SK-N-SH treated with all-trans-retinoic acid at 6 μM for 48 hours (cell line): ENCODE data around the gene NCF2.

Experiments used
- ATAC-seq: fragments of 200-7000 bp; cut with Tn5 transposase; 3 replicates; pipeline ENCODE4 v1.9.1; 2020; ENCODE audit warnings: mild to moderate bottlenecking, moderate library complexity
- ARNTL ChIP-seq: fragments of 450-650 bp; formaldehyde crosslinking; IDR thresholded peaks from 2 replicates; pipeline ENCODE4 v1.5.0; 2020; ENCODE audit warnings: low read depth, mild to moderate bottlenecking, moderate library complexity, borderline replicate concordance
- BACH2 ChIP-seq: fragments of 250-450 bp; sonication (Bioruptor Pico); IDR thresholded peaks from 2 replicates; pipeline ENCODE4 v1.9.0; 2021; ENCODE audit warnings: mild to moderate bottlenecking, borderline replicate concordance
- ESRRG ChIP-seq: fragments of 250-450 bp; sonication (Bioruptor Pico); IDR thresholded peaks from 2 replicates; pipeline ENCODE4 v1.6.1; 2021; ENCODE audit warnings: mild to moderate bottlenecking
- GLIS3 ChIP-seq: fragments of 250-450 bp; sonication (Bioruptor Pico); IDR thresholded peaks from 2 replicates; pipeline ENCODE4 v1.5.0; 2020; ENCODE audit warnings: mild to moderate bottlenecking, moderate library complexity
- ISL1 ChIP-seq: fragments of 250-450 bp; sonication (Bioruptor Pico); IDR thresholded peaks from 2 replicates; pipeline ENCODE4 v2.1.2; 2022; ENCODE audit warnings: mild to moderate bottlenecking, moderate library complexity
- OSR1 ChIP-seq: fragments of 250-450 bp; sonication (Bioruptor Pico); IDR thresholded peaks from 2 replicates; pipeline ENCODE4 v1.8.0; 2022; ENCODE audit warnings: moderate library complexity, mild to moderate bottlenecking, inconsistent platforms
- POU6F1 ChIP-seq: fragments of 250-450 bp; sonication (Bioruptor Pico); IDR thresholded peaks from 2 replicates; pipeline ENCODE4 v1.8.0; 2021; ENCODE audit warnings: low read depth, mild to moderate bottlenecking, moderate library complexity, borderline replicate concordance
- PPARA ChIP-seq: fragments of 250-450 bp; sonication (Bioruptor Pico); IDR thresholded peaks from 2 replicates; pipeline ENCODE4 v1.5.0; 2020; ENCODE audit warnings: mild to moderate bottlenecking, borderline replicate concordance
- RARB ChIP-seq: fragments of 250-450 bp; sonication (Bioruptor Pico); IDR thresholded peaks from 2 replicates; pipeline ENCODE4 v1.8.0; 2021; ENCODE audit warnings: mild to moderate bottlenecking, moderate library complexity
- SNAI2 ChIP-seq: fragments of 250-450 bp; sonication (Bioruptor Pico); IDR thresholded peaks from 2 replicates; pipeline ENCODE4 v1.5.0; 2020; ENCODE audit warnings: mild to moderate bottlenecking, moderate library complexity
- TCF4 ChIP-seq: fragments of 250-450 bp; sonication (Bioruptor Pico); IDR thresholded peaks from 2 replicates; pipeline ENCODE4 v1.8.0; 2021; ENCODE audit warnings: mild to moderate bottlenecking, moderate library complexity, borderline replicate concordance
- TOX ChIP-seq: fragments of 250-450 bp; sonication (Bioruptor Pico); IDR thresholded peaks from 2 replicates; pipeline ENCODE4 v1.8.0; 2021; ENCODE audit warnings: mild to moderate bottlenecking, moderate library complexity, borderline replicate concordance
- ZC3H10 ChIP-seq: fragments of 250-450 bp; sonication (Bioruptor Pico); IDR thresholded peaks from 2 replicates; pipeline ENCODE4 v1.5.1; 2021; ENCODE audit warnings: mild to moderate bottlenecking, moderate library complexity
- ZFP3 ChIP-seq: fragments of 250-450 bp; sonication (Bioruptor Pico); IDR thresholded peaks from 2 replicates; pipeline ENCODE4 v1.5.0; 2020; ENCODE audit warnings: mild to moderate bottlenecking, moderate library complexity
- ZNF565 ChIP-seq: fragments of 450-650 bp; formaldehyde crosslinking; conservative IDR thresholded peaks from 2 replicates; pipeline ENCODE4 v1.5.0; 2020; ENCODE audit warnings: low read depth, mild to moderate bottlenecking, moderate library complexity
- ZNF70 ChIP-seq: fragments of 450-650 bp; formaldehyde crosslinking; IDR thresholded peaks from 2 replicates; pipeline ENCODE4 v1.5.0; 2020; ENCODE audit warnings: mild to moderate bottlenecking, moderate library complexity
- ZNF8 ChIP-seq: fragments of 450-650 bp; formaldehyde crosslinking; IDR thresholded peaks from 2 replicates; pipeline ENCODE4 v1.5.0; 2020; ENCODE audit warnings: mild to moderate bottlenecking, moderate library complexity
- TF ChIP-seq, protein P1 (sequence below): fragments of 250-450 bp; sonication (Bioruptor Pico); IDR thresholded peaks from 2 replicates; pipeline ENCODE4 v1.5.0; 2020; ENCODE audit warnings: mild to moderate bottlenecking, moderate library complexity
- TF ChIP-seq, protein P2 (sequence below): fragments of 250-450 bp; sonication (Bioruptor Pico); IDR thresholded peaks from 2 replicates; pipeline ENCODE4 v1.8.0; 2020; ENCODE audit warnings: mild to moderate bottlenecking, moderate library complexity, borderline replicate concordance
- TF ChIP-seq, protein P3 (sequence below): fragments of 250-450 bp; sonication (Bioruptor Pico); IDR thresholded peaks from 2 replicates; pipeline ENCODE4 v1.5.1; 2020; ENCODE audit warnings: low read depth, mild to moderate bottlenecking, moderate library complexity

NCF2 gene, protein sequence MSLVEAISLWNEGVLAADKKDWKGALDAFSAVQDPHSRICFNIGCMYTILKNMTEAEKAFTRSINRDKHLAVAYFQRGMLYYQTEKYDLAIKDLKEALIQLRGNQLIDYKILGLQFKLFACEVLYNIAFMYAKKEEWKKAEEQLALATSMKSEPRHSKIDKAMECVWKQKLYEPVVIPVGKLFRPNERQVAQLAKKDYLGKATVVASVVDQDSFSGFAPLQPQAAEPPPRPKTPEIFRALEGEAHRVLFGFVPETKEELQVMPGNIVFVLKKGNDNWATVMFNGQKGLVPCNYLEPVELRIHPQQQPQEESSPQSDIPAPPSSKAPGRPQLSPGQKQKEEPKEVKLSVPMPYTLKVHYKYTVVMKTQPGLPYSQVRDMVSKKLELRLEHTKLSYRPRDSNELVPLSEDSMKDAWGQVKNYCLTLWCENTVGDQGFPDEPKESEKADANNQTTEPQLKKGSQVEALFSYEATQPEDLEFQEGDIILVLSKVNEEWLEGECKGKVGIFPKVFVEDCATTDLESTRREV

DNA sequence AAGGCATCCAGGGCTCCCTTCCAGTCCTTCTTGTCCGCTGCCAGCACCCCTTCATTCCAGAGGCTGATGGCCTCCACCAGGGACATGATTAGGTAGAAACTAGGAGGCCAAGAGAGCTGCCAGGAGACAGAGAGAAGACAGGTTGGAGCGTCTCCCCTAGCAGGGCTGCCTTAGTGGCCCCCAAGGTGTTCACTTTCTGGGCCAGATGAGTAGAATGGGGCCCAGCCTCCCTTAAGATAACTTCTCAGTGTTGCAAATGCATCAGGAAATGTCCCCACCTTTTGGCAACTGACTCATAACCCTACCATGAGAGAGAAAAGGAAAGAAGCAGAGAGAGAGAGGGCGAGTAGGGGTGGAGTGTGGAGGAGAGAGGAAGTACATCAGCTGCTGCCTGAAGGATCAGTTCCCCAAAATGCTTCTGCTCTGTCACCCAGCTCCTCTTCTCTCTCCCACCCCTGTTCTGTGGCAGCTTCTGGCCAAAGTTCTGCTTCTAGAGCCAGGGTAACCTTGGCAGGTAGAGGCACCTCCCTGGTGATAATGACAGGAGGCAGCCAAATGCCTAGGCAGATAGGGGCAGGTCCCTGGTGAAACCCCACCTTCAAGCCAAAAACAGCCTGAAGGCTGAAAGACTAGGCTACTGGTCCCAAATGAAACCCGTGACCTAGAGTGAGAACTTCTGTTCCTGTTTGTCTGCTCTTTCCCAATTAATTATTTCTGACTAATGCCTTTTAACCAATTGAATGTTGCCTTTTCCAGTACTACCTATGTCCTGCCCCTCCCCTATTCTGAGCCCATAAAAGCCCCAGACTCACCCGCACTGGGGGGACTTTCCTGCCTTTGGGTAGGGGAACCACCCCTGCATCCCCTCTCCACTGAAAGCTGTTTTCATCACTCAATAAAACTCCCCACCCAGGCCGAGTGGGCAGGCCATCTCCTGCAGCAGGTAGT is at the start of gene NCF2:
TSS of gene NCF2 (minus strand) at position 216 of the 948 bp plus-strand sequence. CDS start at position 86, 130 bp downstream.
- peak; percentile 18; the same call in 1 of the 3 replicates for ATAC-seq
- TF ChIP-seq ARNTL (CRISPR knock-in tag) (no peak), ESRRG (CRISPR knock-in tag) (no peak), ZNF70 (CRISPR knock-in tag) (no peak), BACH2 (CRISPR knock-in tag) (no peak), RARB (CRISPR knock-in tag) (no peak), ZFP3 (CRISPR knock-in tag) (no peak), SNAI2 (CRISPR knock-in tag) (no peak), PPARA (CRISPR knock-in tag) (no peak), TOX (CRISPR knock-in tag) (no peak), ISL1 (CRISPR knock-in tag) (no peak), OSR1 (no peak), GLIS3 (CRISPR knock-in tag) (no peak), POU6F1 (CRISPR knock-in tag) (no peak), ZNF565 (CRISPR knock-in tag) (no peak), ZC3H10 (no peak), TCF4 (CRISPR knock-in tag) (no peak), ZNF8 (CRISPR knock-in tag) (no peak)
- TF ChIP-seq, protein P1, sequence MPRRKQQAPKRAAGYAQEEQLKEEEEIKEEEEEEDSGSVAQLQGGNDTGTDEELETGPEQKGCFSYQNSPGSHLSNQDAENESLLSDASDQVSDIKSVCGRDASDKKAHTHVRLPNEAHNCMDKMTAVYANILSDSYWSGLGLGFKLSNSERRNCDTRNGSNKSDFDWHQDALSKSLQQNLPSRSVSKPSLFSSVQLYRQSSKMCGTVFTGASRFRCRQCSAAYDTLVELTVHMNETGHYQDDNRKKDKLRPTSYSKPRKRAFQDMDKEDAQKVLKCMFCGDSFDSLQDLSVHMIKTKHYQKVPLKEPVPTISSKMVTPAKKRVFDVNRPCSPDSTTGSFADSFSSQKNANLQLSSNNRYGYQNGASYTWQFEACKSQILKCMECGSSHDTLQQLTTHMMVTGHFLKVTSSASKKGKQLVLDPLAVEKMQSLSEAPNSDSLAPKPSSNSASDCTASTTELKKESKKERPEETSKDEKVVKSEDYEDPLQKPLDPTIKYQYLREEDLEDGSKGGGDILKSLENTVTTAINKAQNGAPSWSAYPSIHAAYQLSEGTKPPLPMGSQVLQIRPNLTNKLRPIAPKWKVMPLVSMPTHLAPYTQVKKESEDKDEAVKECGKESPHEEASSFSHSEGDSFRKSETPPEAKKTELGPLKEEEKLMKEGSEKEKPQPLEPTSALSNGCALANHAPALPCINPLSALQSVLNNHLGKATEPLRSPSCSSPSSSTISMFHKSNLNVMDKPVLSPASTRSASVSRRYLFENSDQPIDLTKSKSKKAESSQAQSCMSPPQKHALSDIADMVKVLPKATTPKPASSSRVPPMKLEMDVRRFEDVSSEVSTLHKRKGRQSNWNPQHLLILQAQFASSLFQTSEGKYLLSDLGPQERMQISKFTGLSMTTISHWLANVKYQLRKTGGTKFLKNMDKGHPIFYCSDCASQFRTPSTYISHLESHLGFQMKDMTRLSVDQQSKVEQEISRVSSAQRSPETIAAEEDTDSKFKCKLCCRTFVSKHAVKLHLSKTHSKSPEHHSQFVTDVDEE (CRISPR knock-in tag): no peak
- TF ChIP-seq, protein P2, sequence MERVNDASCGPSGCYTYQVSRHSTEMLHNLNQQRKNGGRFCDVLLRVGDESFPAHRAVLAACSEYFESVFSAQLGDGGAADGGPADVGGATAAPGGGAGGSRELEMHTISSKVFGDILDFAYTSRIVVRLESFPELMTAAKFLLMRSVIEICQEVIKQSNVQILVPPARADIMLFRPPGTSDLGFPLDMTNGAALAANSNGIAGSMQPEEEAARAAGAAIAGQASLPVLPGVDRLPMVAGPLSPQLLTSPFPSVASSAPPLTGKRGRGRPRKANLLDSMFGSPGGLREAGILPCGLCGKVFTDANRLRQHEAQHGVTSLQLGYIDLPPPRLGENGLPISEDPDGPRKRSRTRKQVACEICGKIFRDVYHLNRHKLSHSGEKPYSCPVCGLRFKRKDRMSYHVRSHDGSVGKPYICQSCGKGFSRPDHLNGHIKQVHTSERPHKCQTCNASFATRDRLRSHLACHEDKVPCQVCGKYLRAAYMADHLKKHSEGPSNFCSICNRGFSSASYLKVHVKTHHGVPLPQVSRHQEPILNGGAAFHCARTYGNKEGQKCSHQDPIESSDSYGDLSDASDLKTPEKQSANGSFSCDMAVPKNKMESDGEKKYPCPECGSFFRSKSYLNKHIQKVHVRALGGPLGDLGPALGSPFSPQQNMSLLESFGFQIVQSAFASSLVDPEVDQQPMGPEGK (CRISPR knock-in tag): no peak
- TF ChIP-seq, protein P3, sequence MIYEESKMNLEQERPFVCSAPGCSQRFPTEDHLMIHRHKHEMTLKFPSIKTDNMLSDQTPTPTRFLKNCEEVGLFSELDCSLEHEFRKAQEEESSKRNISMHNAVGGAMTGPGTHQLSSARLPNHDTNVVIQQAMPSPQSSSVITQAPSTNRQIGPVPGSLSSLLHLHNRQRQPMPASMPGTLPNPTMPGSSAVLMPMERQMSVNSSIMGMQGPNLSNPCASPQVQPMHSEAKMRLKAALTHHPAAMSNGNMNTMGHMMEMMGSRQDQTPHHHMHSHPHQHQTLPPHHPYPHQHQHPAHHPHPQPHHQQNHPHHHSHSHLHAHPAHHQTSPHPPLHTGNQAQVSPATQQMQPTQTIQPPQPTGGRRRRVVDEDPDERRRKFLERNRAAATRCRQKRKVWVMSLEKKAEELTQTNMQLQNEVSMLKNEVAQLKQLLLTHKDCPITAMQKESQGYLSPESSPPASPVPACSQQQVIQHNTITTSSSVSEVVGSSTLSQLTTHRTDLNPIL (CRISPR knock-in tag): no peak
- TF ChIP-seq, all 23 proteins: peak for 0

DNA sequence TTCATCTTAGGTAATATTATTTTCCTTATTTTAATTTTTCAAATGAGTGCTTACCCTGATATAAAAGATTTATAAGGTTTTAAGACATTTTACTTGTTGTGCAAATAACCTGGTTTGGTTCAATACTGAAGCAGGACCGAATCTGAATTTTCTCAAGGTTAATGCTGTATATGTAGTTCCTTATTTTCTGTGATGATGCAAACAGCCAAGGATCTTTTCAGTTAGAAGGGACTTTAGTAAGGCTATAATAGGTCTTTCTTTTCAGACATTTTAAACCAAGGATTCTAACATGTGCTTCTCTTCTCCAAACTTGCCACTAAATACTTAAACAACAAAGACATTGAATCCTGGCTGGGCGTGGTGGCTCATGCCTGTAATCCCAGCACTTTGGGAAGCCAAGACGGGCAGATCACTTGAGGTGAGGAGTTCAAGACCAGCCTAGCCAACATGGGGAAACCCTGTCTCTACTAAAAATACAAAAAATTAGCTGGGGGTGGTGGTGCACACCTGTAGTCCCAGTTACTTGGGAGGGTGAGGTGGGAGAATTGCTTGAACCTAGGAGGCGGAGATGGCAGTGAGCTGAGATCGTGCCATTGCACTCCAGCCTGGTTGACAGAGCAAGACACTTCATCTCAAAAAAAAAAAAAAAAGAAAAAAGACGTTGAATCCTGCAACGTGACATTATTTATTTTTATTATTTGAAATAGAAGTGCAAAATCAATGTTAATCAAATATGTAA is 48.6 kb upstream of the NCF2 start:
- ATAC-seq: no peak
- TF ChIP-seq, protein P1 (CRISPR knock-in tag): no peak
- TF ChIP-seq ZC3H10 (no peak), ZFP3 (CRISPR knock-in tag) (no peak), ESRRG (CRISPR knock-in tag) (no peak), PPARA (CRISPR knock-in tag) (no peak)
- TF ChIP-seq, protein P2 (CRISPR knock-in tag): no peak
